Lower lobe of right lung (tissue), 2 donors: ENCODE measurements around the gene ATP8B3. TPM values are rescaled to one million over a fixed set of nuclear protein-coding genes. Genes with fewer than 3 reads are reported as not detected.

Source experiments
- ATAC-seq, 2 donors: fragments of 200-7000 bp; cut with Tn5 transposase; one replicate each; pipeline ENCODE4 v1.9.1; 2020 to 2022; ENCODE audit warnings: mild to moderate bottlenecking in 2 of 2, moderate library complexity in 2 of 2
- DNase-seq: peaks from one replicate; pipeline ENCODE4 v3.0.0-alpha.2; 2020
- H3K27ac ChIP-seq: fragments of 200-600 bp; one replicate; pipeline ENCODE4 v1.8.0; 2022
- H3K27me3 ChIP-seq: fragments of 200-600 bp; one replicate; pipeline ENCODE4 v1.8.0; 2022; ENCODE audit warnings: low read depth
- H3K36me3 ChIP-seq: fragments of 200-600 bp; one replicate; pipeline ENCODE4 v1.8.0; 2022; ENCODE audit warnings: mild to moderate bottlenecking
- H3K4me1 ChIP-seq: fragments of 200-600 bp; one replicate; pipeline ENCODE4 v1.8.0; 2022
- H3K4me3 ChIP-seq: fragments of 200-600 bp; one replicate; pipeline ENCODE4 v1.8.0; 2022; ENCODE audit warnings: mild to moderate bottlenecking
- H3K9me3 ChIP-seq: fragments of 200-600 bp; one replicate; pipeline ENCODE4 v1.8.0; 2022
- intact Hi-C: fragments of 100-400 bp; cut with DNase I; formaldehyde crosslinking; loops from one replicate; pipeline ENCODE4 v1.11.0; 2022
- total RNA-seq: library from RNA; stranded (reverse); fragmentation: NEBNext Ultra II Directional; extraction: Animal tissue kit (Norgen Biotek cat#: 25700); gene quantifications from one replicate; pipeline ENCODE4 v1.2.1, GENCODE V29; 2021
- TF ChIP-seq, protein P1 (sequence below): fragments of 200-600 bp; IDR thresholded peaks from one replicate; pipeline ENCODE4 v1.8.0; 2022; ENCODE audit warnings: antibody characterized with exemption, mild to moderate bottlenecking
- donor health status: DM: no; HTN: yes; CAD: no; lungs with severe emphysema.

The ATP8B3 gene
- total RNA-seq, 1 donor from 2014 or later: 2.1 TPM

DNA sequence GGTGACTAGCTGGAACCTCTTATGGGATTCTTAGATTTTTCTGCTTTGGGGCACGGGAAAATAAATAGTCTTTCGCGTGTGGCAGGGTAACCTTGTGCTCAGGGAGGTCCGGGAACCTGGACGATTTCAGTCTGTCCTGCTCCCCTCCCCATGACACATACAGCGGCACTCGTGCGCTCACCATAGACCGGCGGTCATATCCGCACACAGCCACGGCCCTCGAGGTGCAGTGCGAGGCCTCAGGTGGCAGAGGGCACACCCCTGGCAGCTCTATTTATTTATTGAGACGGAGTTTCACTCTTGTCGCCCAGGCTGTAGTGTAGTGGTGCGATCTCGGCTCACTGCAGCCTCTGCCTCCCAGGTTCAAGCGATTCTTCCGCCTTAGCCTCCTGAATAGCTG, 55.8 kb downstream of the ATP8B3 start:
- Histone ChIP-seq H3K36me3 (no peaks in the 10 kb centered on the region), H3K9me3 (no peaks in the 10 kb centered on the region), H3K4me1 (peaks cover 11% of the 10 kb centered on the region), H3K27me3 (peaks cover 86% of the 10 kb centered on the region), H3K27ac (no peak overlapping the region), H3K4me3 (no peak overlapping the region)
- TF ChIP-seq, protein P1, sequence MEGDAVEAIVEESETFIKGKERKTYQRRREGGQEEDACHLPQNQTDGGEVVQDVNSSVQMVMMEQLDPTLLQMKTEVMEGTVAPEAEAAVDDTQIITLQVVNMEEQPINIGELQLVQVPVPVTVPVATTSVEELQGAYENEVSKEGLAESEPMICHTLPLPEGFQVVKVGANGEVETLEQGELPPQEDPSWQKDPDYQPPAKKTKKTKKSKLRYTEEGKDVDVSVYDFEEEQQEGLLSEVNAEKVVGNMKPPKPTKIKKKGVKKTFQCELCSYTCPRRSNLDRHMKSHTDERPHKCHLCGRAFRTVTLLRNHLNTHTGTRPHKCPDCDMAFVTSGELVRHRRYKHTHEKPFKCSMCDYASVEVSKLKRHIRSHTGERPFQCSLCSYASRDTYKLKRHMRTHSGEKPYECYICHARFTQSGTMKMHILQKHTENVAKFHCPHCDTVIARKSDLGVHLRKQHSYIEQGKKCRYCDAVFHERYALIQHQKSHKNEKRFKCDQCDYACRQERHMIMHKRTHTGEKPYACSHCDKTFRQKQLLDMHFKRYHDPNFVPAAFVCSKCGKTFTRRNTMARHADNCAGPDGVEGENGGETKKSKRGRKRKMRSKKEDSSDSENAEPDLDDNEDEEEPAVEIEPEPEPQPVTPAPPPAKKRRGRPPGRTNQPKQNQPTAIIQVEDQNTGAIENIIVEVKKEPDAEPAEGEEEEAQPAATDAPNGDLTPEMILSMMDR: no peak
- no peak for ATAC-seq
- intact Hi-C loops: no loop called here
- no peak for DNase-seq

DNA sequence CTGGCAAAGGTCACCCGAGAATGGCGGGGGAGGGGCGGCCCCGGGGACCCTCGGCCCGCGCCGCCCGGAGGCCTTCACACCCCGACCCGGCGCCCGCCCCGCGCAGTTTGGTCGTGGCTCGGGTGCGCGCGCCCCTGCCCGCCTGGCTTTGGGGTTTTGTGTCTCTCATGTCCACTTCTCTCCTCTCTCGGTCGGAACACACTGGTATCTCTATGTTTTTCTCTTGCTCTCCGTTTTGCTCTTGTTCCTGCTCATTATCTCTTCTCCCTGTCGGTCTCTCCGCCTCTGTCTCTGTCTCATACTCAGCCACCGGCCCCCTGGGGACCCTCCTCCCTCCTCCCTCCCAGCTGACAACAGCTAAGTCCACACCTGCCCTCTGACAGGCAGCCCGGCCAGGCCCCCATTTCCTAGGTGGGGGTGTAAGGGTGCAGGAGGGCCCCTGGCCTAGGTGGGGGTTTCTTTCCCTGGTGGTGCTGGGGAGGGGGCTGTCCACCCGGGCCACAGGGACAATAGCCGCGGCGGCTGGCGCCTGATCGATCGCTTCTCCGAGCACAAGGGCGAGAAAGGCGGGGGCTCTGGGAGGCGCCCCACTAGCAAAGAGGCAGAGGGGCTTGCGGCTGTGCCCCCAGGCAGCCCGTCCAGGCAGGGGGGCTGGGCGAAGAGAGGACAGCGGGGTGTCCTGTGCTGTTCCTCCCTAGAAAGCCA, 56.5 kb downstream of the ATP8B3 start:
- Histone ChIP-seq H3K4me1 (peaks cover 11% of the 10 kb centered on the region), H3K27ac (no peak overlapping the region), H3K36me3 (no peaks in the 10 kb centered on the region), H3K27me3 (peaks cover 88% of the 10 kb centered on the region), H3K4me3 (no peak overlapping the region), H3K9me3 (no peaks in the 10 kb centered on the region)
- intact Hi-C loops: no loop called here
- ATAC-seq (no peak), DNase-seq (no peak)
- TF ChIP-seq, protein P1: no peak

DNA sequence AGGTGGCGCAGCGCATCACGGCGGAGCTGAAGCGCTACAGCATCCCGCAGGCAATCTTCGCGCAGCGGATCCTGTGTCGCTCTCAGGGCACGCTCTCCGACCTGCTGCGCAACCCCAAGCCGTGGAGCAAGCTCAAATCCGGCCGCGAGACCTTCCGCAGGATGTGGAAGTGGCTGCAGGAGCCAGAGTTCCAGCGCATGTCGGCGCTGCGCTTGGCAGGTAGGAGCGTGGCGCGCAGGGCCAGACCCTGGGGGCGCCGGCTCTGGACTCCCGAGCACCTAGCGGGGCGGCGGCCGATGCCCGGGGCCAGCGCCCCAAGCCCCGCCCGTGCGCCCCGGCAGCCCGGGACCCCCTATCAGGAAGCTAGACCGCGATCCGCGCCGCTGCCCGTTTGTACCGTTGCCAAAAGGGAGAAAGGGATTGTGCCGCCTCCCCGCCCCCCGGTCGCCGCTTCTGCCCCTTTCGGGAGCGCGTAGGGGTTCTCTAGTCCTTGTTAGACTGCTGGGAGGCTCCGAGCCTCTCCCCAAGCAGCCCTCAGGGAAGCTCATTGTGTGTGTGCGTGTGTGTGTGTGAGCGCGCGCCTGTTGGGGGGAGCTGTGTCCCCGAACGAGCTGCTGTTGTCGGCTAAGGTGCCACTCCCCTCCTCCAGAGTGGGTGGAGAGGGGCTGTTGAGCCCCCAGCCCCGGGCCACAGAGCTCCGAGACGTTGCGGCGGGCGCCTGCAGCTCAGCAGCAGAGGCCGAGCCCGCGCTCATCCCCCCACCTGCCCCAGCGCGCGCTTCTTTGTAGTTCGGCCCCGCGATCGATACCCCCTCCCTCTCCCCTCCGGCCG, 57.2 kb downstream of the ATP8B3 start:
- Histone ChIP-seq H3K4me1 (peaks cover 13% of the 10 kb centered on the region), H3K36me3 (no peaks in the 10 kb centered on the region), H3K27me3 (peaks cover 88% of the 10 kb centered on the region), H3K27ac (no peak overlapping the region), H3K4me3 (no peak overlapping the region), H3K9me3 (no peaks in the 10 kb centered on the region)
- no peak for DNase-seq
- TF ChIP-seq, protein P1: no peak
- ATAC-seq: no peak
- intact Hi-C loops: no loop called here

DNA sequence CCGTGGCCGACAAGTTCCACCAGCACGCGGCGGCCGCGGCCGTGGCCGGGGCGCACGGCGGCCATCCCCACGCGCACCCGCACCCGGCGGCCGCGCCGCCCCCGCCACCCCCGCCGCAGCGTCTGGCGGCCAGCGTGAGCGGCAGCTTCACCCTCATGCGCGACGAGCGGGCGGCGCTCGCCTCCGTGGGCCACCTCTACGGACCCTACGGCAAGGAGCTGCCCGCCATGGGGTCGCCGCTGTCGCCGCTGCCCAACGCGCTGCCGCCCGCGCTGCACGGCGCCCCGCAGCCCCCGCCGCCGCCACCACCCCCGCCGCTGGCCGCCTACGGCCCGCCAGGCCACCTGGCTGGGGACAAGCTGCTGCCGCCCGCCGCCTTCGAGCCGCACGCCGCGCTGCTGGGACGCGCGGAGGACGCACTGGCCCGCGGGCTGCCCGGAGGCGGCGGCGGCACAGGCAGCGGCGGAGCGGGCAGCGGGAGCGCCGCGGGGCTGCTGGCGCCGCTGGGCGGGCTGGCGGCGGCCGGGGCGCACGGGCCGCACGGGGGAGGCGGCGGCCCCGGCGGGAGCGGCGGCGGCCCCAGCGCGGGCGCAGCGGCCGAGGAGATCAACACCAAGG, 57.9 kb downstream of the ATP8B3 start:
- intact Hi-C loops: no loop called here
- DNase-seq (no peak), ATAC-seq (no peak)
- no peaks in the 10 kb centered on the region for H3K36me3 ChIP-seq
- H3K4me3 ChIP-seq: no peak overlapping the region
- TF ChIP-seq, protein P1: no peak
- H3K27ac ChIP-seq: no peak overlapping the region
- no peaks in the 10 kb centered on the region for H3K9me3 ChIP-seq
- H3K4me1 ChIP-seq: peaks cover 21% of the 10 kb centered on the region
- peaks cover 88% of the 10 kb centered on the region for H3K27me3 ChIP-seq

DNA sequence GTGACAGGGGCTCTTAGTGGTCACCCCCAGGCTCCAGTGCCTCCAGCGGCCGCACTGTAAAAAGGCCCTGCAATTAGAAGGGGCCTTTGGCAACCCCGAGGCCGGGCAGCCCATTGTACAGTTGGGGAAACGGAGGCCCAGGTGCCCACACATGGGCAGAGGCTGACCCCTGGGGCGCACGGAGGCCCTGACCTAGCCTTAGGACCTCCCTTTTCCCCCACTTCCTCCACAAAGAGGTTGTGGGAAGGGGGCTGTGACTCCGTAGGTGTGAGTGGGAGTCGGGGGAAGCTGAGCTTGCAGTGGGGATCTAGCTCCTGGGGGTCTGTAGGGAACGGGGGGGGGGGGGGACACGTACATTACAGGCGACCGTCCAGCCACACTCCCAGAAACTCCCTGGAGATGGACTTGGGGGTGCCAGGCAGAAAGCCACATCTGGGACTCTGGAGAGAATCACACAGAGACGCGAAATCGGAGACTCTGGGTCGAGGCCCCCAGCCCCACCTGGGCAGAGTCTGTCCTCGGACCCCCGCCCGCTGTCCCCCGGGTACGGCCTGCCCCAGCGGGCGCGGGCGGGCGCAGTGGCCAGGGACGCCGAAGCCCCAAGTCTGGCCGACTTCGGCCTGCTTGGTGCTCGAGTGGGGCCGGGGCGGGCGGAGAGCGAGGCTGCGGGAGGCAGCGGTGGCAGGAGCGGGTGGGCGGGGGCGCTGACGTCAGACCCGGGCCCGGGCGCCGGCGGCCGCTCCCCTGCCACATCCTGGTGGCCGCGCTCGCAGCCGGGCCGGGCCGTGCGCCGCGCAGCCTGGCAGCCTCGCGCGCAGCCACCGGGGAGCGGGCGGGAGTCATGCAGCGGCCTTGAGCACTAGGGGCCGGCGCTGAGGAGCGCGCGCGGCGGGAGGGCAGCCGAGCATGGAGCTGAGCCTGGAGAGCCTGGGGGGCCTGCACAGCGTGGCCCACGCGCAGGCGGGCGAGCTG, 59.0 kb downstream of the ATP8B3 start, which contains the start of gene ONECUT3:
Gene ONECUT3, plus strand, starts transcription at position 750 of the 972 bp plus-strand sequence. Its CDS starts 157 bp downstream, at position 907.
- Histone ChIP-seq H3K9me3 (no peaks in the 10 kb centered on the region), H3K4me1 (peaks cover 31% of the 10 kb centered on the region), H3K36me3 (no peaks in the 10 kb centered on the region), H3K27me3 (peaks cover 88% of the 10 kb centered on the region), H3K4me3 (no peak within 1 kb of the TSS), H3K27ac (no peak within 1 kb of the TSS)
- ATAC-seq (no peak), DNase-seq (no peak)
- TF ChIP-seq, protein P1: no peak
- intact Hi-C loops: no loop called here
